GM12892 (cell line): ENCODE data around the gene SYVN1.
A peak's percentile ranks its signal among the peaks of the same experiment; 100 is the strongest.

Experiments used
- DNase-seq: peaks from one replicate; pipeline ENCODE4 v3.0.0; 2011; ENCODE audit not compliant: insufficient read length
- FAIRE-seq: peaks from 2 replicates; lab custom pipeline; 2011; peaks lifted over from hg19 to GRCh38; lab: Jason Lieb, UNC
- POLR2A ChIP-seq: IDR thresholded peaks from 2 replicates; pipeline ENCODE4 v1.6.1; 2011; ENCODE audit warnings: low read depth, low read length, control low read depth
- POLR2AphosphoS5 ChIP-seq: IDR thresholded peaks from 2 replicates; pipeline ENCODE4 v1.6.1; 2011; ENCODE audit warnings: low read depth, low read length, control low read depth
- TAF1 ChIP-seq: IDR thresholded peaks from 2 replicates; pipeline ENCODE4 v1.6.1; 2011; ENCODE audit warnings: low read depth, mild to moderate bottlenecking, control low read depth, low read length, borderline replicate concordance

Gene SYVN1

DNA sequence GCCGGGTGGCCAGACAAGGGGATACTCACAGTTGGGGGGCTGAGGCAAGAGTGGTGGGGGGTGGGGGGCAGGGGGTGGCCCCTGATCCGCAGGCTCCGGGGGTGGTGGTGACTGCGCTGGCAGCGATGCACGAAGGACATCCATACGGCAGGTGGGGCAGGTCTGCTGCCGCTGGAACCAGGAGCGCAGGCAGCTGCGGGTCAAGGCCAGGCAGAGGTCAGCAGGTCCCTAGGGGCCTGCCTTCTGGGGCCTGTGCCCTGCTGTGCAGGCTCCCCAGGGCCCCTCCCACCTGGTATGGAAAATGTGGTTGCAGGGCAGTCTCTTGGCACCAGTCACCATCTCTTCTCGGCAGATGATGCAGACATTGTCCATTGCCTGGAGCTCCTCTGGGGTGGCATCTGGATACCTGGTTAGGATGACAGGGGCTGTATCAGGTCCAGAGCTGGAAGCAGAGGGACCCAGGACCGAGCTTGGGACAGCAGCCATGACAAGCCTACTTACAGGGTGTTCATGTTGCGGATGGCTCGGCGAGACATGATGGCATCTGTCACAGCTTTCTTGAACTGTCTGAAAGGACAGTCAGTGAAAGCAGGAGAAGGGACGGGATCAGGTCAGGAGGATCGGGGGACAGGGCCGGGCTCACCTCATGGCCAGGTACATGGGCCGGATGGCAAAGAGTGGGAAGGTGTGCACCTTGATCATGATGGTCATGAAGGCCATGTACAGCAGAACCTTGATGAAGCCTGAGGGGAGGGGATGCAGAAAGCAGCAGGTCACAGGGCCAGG, 3.5 kb downstream of the SYVN1 start:
- no peak for DNase-seq
- TF ChIP-seq POLR2A, result no peak
- FAIRE-seq, result peak; percentile 17

DNA sequence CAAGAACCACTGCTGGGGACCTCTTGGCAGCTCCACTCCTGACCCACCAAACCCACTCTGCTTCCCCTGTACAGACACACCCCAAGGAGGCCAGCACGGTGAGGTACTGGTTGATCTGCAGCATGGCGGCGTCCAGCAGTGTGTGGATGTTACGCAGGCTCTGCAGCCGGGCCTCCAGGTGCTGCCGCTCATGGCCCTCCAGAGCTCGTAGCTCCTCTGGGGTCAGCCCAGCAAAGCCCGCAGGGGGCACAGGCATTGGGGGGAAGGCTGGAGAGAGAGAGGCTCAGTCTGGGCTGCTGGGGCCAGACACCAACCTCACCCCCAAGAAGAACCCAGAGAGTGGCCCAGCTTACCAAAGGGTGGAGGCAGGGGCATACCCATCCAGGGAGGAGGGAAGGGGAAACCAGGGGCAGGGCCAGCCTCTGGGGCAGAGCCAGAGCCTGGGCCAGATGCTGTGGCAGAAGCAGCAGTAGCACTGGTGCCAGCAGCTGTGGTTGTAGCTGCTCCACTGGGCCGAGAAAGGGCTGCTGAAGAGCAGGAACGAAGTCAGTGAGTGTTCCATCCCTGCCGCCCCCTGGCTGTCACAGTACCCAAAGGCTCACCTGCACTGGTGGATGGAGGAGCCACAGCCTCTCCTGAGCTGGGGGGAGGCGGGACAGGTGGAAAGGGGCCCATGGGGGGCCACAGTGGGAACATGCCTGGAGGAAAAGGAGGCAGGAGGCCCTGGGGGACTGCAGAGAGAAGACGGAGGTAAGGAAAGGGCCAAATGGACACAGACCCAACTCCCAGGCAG, 4.5 kb downstream of the SYVN1 start:
- no peak for DNase-seq
- FAIRE-seq, result no peak
- TF ChIP-seq TAF1 (no peak), POLR2A (no peak), POLR2AphosphoS5 (no peak)

DNA sequence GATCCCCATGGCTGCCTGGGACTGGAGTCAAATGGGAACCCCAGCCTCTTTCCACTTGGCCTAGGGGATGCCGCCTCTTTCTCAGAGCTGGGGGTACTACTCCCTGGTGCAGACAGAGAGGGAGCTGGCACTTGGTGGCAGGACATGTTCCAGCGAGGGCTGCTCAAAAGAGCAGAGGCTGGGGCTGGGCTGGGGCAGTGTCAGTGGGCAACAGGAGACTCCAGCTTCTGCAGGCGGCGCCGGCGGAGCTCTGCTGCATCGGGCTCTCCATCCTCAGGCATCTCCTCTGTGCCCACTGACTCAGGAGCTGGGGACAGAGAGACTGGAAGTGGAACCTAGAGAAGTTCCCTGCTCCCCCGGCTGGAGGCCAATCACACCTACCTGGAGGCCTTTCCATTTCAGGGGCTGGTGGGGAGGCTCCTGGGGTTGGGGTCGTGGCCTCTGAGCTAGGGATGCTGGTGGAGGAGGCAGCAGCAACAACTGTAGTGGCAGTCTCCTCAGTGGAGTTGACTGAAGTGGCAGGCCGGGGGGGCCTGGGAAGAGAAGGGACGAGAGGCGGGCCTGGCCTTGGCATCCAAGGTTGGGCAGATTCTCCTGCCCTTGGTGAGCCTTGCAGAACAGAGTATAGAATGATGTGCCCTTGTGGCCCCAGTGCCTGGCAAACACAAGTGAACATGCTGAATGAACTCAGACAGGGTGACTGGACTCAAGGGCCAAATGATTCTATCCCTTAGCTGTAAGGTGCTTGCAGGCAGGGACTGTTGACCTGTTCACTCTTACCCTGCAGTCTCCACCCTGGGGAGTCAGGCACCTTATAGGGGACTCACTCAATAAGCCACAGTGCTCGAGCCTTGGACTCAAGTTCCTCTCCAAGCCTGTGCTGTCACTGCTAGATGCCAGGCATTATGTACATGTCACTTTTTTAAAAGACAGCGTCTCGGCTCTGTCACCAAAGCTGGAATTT, 5.9 kb downstream of the SYVN1 start:
- DNase-seq (no peak), FAIRE-seq (no peak)
- TF ChIP-seq TAF1, result no peak
- TF ChIP-seq POLR2A, result peak; percentile 13; the same call in 1 of the 2 replicates
- peak; percentile 4 for TF ChIP-seq POLR2AphosphoS5

DNA sequence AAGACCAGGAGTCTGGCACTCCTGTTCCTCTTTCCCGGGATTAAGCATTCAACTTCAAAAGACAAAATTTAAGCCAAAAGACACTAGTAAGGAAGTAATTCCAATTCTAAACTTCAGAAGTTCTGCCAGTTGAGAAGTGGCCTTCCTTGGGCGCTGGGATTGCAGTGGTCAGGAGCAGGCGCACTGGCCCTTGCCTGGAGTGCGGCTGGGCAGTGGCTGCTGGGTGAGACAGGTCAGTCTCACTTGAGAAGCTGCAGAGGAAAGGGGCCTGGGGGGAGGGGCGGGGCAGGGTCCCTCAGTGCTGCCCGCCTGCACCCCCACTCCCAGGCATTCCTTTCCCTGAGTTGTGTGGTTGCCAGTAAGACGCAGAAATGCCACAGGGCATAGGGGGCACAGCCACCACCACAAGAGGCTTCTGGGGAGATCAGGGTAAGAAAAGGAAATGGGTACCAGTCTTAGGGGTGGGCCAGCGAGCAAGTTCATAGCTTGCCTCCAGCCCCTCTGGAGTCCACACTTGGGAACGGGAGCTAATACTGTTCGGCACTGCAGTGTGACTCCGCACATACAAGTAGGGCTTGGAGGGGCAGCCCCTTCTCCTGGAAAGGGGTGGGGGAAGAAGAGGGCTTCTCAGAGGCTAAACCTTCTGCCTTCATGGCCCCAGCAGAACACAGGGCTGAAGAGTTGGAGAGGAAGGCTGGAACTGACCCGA, 6.7 kb downstream of the SYVN1 start:
- DNase-seq (no peak), FAIRE-seq (no peak)
- TF ChIP-seq POLR2A (no peak; the same call in 1 of the 2 replicates), POLR2AphosphoS5 (no peak; the same call in 1 of the 2 replicates), TAF1 (no peak)

DNA sequence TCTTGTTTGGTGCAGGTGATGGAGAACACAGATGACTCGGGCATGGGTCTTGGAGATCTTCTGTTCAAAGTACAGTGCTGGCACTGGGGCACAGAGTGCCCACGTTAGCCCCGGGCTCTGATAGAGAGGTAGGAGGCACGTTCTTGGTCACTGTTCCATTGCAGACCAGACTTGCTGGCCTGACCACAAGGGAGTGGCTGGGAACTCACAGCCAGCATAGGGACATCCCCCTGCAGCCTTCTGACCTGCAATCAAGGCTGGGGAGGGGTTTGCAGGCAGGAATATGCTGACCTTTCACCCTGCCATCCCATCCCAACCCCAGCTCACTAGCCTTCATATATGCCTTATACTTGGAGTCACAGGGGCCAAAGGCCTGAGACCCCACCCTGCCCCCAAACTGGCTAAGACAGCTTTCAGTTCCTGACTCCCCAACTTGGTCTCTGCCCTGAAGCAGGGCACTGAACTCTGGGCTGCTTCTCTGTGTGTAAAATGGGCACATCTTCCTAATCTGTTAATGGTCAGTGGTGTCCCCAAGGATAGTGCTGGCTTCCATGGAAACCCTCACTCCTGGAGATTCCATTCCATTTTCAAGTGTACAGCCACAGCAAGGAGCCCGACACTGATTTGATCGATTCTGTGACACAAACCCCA, 7.6 kb downstream of the SYVN1 start:
- peak; percentile 48; the same call in 1 of the 2 replicates for TF ChIP-seq POLR2A
- TF ChIP-seq TAF1, result no peak
- TF ChIP-seq POLR2AphosphoS5, result 0 out of 2 replicates have a peak, but pooled peaks have one; percentile 45
- no peak for DNase-seq
- FAIRE-seq, result peak; percentile 42

DNA sequence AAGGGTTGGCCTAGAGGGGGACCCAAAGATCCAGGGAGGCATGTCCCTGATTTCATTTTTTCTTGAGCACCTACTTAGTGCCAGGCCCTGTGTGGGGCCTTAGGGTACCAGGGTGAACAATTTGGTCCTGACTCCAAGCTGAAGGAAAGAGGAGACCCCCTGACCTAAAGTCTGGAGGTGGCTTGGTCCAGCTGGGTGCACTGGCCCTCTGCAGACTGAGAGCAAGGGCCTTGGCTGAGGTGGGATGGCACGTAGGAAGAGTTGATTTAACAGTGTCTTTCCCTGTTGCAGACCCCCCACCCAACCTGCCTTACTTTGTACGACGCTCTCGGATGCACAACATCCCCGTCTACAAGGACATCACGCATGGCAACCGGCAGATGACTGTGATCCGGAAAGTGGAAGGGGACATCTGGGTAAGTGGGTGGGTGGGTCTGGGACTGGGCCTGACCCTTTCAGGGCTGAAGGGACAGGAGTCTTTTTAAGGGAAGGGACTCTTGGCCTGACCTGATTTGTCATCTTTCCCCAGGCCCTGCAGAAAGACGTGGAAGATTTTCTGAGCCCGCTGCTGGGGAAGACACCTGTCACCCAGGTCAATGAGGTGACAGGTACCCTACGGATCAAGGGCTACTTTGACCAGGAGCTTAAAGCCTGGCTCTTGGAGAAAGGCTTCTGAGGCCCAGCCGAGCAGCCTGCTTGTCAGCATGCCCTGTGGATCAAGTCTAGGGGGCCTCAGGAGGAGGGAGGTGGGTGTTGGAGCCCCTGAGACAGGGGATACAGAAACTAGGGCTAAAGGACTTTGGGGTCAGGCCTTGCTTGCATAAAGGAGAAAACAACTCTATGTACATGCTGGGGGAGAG, 8.9 kb downstream of the SYVN1 start:
- TF ChIP-seq TAF1, result no peak
- TF ChIP-seq POLR2AphosphoS5, result no peak
- TF ChIP-seq POLR2A, result no peak
- no peak for DNase-seq
- no peak for FAIRE-seq

DNA sequence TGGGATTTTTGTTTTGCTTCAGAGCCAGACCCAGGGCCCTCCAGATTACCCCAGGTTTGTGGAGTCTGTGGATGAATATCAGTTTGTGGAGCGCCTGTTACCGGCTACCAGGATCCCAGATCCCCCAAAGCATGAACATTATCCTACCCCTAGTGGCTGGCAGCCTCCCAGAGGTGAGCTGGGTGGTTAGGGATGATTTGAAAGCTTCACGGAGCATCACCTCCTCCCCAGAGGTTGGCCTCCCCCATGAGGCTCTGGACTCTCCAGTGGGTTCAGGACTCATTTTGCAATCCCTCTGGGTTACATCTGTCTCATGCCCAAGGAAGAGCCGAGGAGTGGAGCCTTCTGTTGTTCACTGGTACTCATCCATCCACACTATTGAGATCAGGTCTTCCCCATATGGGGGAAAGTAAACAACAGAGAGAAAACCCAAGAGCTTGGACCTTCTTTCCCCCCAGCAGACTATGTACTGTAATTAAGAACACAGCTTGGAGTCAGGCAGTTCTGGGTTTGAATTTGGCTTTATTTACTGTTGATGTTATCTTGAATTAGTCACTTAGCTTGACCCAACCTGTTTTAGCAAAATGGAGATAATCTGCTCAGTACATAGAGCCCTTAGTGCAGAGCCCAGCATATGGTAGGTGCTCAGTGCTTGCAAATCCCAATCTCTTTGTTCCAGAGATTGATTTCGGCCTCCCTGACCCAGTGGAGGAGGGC, 9.7 kb downstream of the SYVN1 start:
- TF ChIP-seq POLR2AphosphoS5 (no peak), TAF1 (no peak), POLR2A (no peak)
- DNase-seq (no peak), FAIRE-seq (no peak)

DNA sequence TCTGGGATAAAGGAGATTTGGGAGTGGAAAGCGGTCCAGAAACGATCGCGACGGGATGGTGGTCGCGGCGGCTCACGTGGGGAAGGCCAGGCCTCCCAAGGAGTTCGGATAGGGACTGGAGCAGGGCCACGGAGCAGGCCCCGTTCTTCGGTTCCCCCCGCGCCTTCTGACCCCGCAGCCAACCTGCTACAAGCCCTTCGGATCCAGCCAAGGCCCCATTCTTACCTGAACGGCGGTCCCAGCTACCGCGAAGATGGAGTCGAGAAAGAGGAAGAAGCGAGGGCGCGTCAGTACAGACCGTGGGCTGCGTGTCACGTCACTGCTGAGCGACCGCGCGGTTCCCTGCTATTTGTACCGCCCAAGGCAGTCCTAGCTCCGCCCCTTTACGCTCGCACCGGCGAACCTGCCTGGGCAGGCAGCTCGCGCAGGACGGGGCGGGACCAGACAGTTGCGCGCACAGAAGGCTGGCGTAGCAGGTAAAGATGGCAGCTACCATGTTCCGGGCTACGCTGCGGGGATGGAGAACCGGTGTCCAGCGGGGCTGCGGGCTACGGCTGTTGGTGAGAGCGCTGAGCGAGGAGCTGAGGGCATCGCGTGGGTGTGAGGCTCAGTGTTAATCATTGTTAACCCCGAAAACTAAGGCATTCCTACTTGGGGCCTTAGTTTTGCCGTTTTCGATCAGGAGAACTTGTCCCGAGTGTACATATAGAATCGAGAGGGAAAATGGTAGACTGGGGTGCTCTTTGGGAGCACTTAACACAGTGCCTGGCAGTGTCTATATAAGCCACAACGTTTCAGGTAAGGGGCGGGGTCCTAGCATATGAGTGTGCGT, 12.2 kb downstream of the SYVN1 start, which contains the start of the genes FAU and MRPL49:
Gene FAU, minus strand, starts transcription at position 270 of the 832 bp plus-strand sequence. CDS start 321 bp downstream, outside the sequence.
Gene MRPL49, plus strand, starts transcription at position 457 of the 832 bp plus-strand sequence. Its CDS starts 26 bp downstream, at position 483.
- peak; percentile 88 for TF ChIP-seq POLR2AphosphoS5
- peak; percentile 94 for TF ChIP-seq POLR2A
- TF ChIP-seq TAF1, result peak; percentile 90
- peak; percentile 100 for FAIRE-seq
- peak; percentile 96 for DNase-seq
